SK-N-DZ (cell line): ENCODE data around the gene STOML2. TPM values are rescaled to one million over a fixed set of nuclear protein-coding genes. Genes with fewer than 3 reads are reported as not detected.
A peak's percentile ranks its signal among the peaks of the same experiment; 100 is the strongest.
"Not testable (repeated sequence)": the region's sequence is repeated elsewhere in the genome, so short reads cannot be mapped to it uniquely, and the experiment has no call there.

Source experiments
- DNase-seq: peaks from one replicate; pipeline ENCODE4 v3.0.0-alpha.2; 2015; ENCODE audit warnings: low spot score
- polyA plus RNA-seq, 2 experiments: library from polyadenylated mRNA; depleted of rRNA; stranded (reverse); fragments of >200 nt; gene quantifications; 2 replicates each; pipeline ENCODE4 v1.2.3, GENCODE V29; 2014

The STOML2 gene, protein sequence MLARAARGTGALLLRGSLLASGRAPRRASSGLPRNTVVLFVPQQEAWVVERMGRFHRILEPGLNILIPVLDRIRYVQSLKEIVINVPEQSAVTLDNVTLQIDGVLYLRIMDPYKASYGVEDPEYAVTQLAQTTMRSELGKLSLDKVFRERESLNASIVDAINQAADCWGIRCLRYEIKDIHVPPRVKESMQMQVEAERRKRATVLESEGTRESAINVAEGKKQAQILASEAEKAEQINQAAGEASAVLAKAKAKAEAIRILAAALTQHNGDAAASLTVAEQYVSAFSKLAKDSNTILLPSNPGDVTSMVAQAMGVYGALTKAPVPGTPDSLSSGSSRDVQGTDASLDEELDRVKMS
- 220 and 242 TPM in 2 replicates for polyA plus RNA-seq (2014; cell fraction: cytosol; rRNA removed)
- 226 and 235 TPM in 2 replicates for polyA plus RNA-seq (2014; cell fraction: nucleus; rRNA removed)

DNA sequence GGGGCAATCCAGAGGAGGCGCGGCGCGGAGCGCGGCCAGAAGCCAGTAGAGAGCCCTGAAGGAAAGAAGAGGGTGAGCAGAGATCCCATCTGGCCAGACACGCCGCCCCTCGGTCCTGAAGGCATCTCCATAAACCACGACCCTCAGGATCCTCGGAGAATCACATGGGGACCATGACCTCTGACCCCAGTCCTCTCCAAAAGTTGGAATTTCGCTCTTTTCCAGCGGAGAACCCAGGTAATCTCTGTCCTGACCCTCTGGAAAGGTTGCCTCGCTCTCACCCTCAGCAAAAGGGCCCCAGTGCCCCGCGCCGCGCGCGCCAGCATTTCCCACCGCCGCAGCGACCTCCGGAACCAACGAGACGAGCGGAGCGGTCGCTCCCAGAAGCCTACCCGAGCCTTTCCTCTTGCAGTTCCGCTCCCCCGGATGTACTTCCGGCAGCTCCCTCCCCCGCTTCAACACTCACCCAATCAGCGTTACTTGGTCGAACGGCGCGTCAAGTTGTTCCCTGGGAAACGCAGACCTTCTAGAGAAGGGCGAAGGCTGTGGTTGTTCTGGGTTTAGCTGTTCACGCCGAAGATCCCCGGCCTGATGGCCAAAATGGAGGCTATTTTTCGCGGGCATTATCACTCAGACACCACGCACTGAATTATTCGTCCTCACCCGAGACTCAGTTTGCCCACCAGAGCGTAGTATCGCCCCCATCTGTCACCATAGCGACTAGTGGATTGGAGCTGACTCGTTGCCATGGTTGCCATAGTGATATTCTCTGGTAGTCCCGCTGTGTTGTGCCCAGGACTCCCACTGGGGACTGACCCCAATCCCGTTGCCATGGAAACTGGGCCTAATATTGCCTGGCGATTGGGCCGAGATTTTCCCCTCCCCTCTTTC is at the start of gene STOML2:
Gene STOML2 (minus strand): TSS at position 363 of the 891 bp plus-strand sequence. CDS start 37 bp downstream, at position 326.
- DNase-seq: peak; percentile 97

DNA sequence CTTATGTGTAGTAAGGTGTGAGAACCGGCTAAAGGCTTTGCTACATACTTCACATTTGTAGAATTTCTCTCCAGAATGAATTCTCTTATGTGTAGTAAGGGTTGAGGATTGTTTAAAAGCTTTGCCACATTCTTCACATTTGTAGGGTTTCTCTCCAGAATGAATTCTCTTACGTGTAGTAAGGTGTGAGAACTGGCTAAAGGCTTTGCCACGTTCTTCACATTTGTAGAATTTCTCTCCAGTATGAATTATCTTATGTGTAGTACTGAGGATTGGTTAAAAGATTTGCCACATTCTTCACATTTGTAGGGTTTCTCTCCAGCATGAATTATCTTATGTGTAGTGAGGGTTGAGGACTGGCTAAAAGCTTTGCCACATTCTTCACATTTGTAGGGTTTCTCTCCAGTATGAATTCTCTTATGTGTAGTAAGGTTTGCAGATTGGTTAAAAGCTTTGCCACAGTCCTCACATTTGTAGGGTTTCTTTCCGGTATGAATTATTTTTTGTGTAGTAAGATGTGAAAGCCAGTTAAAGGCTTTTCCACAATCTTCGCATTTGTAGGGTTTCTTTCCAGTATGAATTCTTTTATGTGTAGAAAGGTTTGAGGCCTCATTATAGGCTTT is 45.1 kb upstream of the STOML2 start:
- not testable (repeated sequence) for DNase-seq

DNA sequence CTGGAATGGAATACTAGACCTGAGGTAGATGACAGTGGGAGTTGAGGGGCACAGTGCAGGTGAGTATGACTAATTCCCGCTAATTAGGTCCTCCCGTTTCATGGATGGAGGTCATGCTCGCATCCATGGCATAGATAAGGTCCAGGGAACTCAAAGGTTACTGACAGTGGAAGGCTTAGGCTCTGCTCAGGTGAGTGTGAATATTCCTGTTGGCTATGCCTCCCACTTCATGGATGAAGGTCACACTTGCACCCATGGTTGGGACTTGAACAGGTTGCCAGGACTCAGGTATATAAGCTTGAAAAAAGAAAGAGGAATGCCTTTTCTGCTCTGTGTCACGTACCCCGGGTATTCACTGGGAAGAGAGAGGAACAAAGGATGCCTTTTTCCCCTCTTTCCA is 39.1 kb upstream of the STOML2 start:
- DNase-seq: no peak

DNA sequence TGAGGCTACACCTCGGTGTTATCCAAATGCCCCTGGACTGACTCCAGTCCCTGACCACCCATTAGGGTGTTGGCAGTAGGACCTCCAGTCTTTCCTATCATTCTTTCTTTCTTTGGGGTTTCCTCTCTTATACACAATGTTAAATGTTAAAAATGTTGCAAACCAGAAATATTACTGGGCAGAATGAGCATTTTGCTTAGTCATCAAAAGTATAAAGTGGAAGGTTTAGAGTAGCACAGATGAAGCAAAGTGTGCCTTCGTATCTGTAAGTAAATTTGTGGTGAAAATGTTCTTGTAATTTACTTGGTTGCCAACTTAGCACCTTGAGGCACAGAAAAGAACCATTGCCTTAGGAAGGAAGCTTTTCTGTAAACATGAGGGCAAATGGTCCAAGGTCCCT is 37.2 kb upstream of the STOML2 start:
- DNase-seq: no peak

DNA sequence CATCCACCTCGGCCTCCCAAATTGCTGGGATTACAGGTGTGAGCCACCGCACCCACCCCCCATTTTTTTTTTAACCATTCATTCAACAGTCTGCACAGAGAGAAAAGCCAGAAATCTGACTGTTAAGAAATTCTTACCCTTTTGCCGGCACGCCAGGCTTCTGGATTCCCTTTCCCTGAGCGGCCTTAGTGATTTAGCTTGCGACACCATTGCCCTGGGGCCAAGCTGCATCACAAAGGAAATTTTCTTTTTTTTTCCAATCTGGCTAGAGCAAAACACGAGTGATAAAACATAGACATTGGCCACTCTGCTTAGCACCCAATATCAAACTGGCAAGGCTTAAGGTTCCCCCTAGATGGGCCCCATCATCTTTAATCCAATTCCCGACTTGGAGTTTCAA is 33.9 kb upstream of the STOML2 start:
- no peak for DNase-seq

DNA sequence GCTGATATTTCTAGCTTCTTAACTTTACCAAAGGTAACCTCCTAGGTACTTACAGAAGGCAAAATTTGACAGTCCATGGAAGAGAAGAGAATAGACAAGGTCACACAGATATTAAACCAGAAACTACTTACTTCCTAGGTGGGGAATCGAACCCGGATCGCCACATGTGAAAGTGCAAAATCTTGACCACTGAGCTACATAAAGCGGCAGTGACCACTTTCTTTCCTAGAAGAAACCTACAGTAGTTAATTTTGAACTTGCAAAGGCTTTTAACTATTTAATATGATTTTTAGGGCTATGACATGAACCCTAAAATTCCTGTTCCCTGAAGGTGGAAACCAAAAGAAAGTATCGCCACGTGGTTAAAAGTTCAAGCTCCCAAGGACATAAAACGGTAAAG is 33.1 kb upstream of the STOML2 start:
- no peak for DNase-seq

DNA sequence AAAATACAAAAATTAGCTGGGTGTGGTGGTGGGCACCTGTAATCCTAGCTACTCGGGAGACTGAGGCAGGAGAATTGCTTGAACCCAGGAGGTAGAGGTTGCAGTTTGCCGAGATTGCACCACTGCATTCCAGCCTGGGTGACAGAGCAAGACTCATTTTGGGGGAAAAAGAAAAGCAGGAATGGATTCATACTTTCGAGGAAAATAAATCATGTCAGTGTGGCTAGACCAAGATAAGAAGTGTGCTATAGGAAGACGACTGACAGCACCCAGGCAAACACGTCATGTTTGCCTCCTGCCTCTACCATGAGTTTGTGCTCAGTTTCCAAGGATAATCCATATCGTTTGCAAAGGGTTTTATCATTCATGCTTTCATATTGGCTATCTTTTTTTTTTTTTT is 32.0 kb upstream of the STOML2 start:
- DNase-seq: no peak

DNA sequence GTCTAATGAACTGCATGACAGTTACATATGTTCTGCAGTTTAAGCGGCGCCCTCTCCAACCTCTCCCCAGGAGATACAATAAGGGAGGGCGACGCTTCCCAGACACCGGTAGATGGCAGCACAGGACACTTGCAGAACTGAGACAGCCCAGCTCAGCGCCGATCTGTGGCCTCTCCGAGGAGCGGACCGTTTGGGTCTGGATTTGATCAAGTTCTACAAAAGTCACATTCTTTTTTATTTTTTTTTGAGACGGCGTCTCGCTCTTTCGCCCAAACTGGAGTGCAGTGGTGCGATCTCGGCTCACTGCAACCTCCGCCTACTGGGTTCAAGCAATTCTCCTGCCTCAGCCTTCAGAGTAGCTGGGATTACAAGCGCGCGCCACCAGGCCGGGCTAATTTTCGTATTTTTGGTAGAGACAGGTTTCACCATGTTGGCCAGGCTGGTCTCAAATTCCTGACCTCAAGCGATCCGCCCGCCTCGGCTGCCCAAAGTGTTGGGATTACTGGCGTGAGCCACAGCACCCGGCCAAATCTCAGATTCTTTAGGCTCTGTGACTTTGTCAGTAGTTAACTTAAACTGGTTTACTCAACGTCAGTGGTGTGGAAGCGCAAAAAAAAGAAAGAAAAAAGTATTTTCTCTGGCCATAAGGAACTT is 14.1 kb upstream of the STOML2 start:
- peak; percentile 91 for DNase-seq

DNA sequence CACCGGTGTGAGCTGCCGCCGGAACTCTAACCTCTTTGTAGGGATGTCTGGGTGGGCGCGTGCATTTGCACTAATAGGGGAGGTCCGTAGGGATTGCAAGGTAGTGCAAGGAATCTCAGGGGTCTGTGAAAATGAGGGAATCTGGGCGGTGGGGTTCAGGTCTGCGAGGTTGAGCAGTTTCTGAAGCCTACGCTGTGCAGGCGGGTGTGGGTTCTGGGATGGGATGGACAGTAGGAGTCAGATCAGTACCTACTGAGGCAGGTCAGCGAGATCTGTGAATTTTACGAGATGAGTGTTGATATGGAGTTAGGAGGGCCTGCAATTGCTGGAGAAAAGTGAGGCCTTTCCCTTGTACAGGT is 13.6 kb upstream of the STOML2 start:
- no peak for DNase-seq

DNA sequence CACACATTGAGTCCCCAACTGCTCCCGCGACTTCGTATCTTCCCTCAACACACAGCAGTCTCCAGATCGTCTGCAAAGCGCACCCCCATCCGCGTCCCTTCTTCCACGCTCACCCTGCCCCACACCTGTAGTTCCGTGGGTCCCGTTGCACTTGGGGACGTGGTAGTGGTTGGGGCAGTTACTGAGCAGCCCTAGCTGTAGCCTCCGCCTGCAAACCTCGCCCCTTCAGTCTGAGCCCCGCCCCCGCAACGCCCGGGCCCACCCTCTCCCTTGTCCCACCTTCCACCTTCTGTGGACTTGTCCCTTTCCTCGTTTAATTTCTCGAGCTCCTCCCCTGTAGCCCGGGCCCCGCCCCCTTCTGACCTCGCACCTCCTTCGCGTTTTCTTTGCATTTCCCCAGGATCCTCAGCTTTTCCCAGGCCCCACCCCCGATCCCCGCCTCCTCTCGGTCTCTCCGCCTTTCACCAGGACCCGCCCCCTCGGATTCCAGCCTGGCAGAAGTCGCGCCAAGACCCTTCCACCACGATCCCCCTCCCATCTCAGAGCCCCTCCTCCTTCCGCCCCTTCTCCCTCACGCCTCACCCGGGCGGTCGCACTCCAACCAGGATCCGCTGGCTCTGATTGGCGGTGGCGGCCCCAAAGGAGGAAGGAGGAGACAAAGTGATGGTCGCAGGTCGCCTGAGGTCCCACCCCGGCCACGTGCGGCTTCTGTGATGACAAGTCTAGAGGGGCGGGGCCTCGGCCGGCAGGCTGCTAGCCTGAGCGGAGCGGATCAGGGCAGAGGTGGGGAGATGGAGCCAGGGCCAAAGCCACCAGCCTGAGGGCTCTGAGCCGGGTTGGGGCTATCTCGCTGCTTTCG is 13.0 kb upstream of the STOML2 start, which contains the start of gene ATOSB:
Gene ATOSB (minus strand): TSS at position 183 of the 859 bp plus-strand sequence. CDS start 7,588 bp downstream, outside the sequence.
- DNase-seq: peak; percentile 99

DNA sequence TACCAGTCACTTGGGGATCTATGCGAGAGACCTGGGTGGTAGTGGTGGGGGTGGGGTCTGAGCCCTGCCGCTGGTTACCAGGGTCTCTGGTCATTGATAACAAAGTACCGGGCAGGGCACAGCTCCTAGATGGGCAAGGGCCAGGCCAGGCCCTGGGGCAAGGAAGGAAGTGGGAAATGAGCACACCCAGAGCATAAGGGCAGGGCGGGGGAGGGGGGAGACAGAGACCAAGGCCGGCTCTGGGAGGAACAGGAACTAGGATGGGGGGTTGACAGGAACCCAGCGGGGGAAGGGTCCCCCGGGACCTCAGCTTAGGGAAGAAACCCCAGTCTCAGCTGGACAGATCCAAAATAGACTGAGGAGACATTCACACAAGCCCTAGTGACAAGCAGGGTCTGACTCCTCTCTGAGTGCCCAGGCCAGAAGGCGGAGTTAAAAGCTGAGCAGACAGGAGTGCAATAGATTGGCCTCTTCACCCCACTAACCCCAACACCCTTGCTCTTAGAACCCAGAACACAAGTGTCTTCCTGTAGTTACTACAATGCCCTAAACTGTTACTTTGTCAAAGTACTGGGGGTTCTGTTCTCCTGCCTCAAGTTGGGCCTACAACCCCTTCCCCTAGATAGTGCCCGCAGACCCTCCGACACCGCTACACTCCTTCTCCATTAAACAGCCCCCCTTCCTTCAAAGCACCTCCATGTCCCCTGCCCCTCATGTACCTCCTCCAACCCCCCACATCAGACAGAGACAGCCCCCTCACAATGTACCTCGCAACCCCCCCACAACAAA is 12.1 kb upstream of the STOML2 start:
- peak; percentile 45 for DNase-seq

DNA sequence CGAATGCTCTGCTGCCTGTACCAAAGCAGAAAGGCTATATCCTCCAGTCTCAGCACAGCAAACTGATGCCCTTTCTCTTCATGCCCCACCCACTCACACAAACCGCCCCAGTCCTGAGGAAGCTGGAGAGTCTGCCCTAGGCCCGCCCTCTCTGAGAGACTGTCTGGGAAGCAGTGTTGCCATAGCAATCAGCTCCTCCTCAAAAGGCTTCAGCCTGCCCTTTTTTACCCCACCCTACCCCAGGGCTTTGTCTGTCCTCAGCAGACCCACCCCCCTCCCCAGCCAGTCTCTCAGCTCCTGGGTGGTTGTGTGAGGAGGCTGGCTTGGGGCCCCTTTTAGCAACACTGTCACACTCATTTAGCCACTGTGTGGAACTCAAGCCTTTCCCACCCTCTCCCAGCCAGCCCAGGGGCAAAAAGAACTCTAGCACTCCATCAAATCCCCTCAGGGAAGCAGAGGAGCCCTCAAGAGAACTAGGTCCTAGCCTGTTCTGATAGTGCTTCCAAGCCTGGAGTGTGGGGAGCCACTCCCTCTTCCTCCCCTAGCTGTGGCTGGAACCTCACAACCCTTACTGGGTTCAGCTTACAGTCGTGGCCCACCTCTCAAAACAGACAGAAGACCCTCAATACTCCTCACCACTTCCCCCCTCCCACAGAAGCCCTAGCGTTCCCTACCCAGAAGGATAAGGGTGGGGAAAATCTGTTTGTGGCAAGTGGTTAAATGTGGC is 11.3 kb upstream of the STOML2 start:
- peak; percentile 94 for DNase-seq

DNA sequence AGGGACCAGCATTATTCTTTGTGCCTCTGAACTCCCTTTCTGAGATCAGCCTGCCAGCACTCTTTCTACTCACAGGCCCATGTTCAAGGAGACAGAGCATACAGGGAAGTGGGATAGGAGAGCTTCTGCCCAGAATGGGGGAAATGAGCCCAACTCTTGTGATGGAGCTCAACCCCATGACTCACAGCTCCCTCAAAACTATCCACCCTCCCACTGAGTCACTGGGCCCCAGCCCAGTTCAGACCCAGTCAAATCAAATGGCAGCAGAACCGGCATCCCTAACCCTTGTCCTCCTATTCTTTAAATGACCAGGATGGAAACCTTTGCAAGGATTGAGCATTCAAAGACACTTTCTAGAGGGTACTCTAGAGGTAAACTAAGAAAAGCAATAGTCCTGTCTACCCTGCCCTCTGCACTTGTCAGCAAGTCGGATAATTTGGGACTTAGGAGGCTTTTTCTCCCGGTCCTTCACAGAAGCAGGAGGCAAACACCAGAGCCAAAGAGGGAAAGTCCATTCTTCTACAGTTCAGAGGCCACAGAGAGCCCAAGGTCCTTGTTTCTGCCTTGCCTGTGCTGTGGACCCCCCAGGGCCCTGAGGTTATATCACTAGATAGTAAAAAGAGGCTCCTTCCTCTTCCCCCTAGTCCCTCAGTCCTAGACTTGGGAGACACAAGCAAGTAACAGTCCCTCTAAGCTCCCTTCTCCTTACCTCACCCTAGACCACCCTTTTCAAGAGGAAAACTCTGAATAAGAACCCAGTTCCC is 9.5 kb upstream of the STOML2 start:
- DNase-seq: no peak

DNA sequence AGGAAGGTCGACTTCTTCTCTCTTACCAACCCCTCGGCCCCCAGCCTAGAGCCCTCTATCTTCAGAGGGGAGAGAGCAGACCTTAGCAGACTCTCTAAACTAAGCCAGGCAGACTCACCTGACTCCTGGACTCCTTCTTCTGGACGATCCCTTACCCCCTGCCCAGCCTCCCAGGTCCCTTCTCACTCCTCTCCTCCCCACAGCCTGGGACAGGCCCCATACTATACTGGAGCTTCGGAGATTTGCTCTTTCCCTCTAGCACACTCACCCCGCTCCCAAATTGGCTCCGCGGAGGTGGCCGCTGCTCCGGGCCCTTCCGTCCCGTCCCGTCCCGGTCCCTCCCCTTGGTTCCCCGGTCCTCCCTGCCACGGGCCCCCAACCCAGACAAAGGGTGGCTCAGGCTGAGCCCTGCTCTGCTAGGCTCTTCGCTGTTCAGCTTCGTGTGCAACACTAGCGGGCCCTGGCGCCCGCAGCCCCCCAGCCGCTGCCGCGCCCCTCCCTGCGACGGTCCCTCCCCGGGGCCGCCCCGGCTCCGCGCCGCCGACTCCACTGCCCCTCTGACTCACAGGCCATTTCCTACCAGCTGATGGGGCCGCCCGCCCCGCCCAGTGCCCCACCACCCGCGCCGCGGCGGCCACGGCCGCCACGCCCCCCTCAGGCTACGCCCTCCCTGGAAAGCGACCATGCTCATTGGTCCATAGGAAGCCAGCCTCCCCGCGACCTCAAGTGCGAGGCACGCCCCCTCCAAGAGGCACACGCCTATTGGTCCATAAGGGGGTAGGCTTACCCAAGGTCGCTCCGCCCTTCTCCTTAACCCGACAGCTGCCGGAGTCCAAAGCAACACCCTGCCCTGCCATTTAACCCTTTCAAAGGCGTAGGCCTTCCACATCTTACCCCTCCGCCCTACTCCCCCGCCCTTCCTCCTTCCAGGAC is 8.3 kb upstream of the STOML2 start:
- peak; percentile 98 for DNase-seq

DNA sequence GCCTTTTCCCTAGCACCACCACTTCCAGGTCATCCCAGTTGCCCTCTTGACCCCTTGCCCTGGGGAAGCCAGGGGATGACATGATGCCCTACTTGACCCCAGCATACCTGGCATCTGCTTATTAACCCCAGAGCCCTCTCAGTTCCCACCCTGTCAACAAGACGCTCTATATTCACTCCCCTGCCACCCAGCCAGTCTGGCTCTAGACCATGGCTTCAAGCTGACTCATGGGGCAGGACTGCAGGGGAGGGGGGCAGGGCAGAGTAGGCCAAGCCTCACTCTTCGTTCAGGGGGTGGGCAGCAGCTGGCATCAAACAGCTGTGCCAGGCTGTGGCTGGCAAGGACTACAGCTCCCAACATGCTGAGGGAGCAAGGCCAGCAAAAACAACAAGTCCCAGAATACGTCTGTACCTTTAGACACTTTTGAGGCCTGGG is 7.4 kb upstream of the STOML2 start:
- DNase-seq: no peak

DNA sequence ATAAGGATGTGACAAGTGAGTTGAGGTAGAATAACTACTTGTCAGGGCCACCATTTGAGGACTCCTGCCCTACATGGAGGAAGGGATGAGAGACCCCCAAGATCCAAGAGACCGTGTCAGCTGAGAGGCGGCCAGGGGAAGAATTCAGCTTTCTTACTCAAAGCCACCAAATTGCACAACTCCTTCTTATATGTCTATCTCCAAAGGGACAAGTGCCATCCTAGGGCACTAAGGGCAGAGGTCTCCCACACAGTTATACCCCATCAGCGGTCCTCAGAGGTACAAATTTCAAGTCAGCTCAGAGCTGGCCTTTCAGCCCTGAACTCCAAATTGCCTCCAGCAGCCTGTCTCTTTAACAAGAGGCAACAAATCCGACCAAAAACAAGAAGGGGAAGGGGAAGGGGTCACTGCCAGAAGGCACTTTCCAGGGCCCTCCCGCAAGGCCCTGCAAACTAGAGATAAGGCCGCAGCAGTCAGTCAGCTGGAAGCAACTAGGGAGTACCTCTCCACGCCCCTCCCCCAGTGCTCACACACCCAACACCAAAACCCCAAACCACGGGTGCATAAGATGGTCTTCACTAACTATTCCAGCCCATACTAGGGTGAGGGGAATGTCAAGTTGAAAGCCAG is 6.1 kb upstream of the STOML2 start:
- DNase-seq: no peak

DNA sequence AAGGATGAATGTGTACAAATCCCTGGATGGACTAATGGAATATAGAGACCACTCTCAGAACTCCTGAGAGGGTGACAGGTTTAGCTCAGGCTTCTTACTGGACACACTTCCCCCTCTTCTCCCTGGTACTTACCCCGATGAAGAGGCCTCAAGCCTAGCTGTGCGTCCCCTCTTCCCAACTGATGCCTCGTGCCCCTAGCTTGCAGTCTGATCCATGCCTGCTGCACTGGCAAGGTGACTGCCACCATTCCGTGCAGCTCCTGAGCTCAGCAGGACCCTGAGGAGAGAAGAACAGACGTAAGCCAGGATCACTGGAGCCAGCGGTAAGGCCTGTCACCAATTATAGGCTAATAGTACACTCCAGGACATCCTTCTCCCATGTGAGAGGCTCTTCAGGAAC is 5.5 kb upstream of the STOML2 start:
- DNase-seq: no peak
